ENCODE measurements around the gene TMEM250.

The TMEM250 gene

GRCh38 chr9:136131629-136132511 lies 13.2 kb upstream of the TMEM250 start:
- DNase-seq, result no peak

GRCh38 chr9:136129176-136129575 lies 10.5 kb upstream of the TMEM250 start:
- DNase-seq, result no peak

- DNase-seq, result no peak
Observed at GRCh38 chr9:136128436-136128835, 9.8 kb upstream of the TMEM250 start.

- DNase-seq, result no peak
Observed at GRCh38 chr9:136127313-136127712, 8.6 kb upstream of the TMEM250 start.

GRCh38 chr9:136124976-136125692 lies 6.5 kb upstream of the TMEM250 start:
- no peak for DNase-seq

- DNase-seq, result peak; percentile 46 to 64
Observed at GRCh38 chr9:136122425-136123383, 4.0 kb upstream of the TMEM250 start.

- no peak for DNase-seq
Observed at GRCh38 chr9:136121801-136122200, 3.1 kb upstream of the TMEM250 start.

GRCh38 chr9:136120438-136120844 lies 1.8 kb upstream of the TMEM250 start:
- DNase-seq, result no peak

- DNase-seq, result no peak
Observed at GRCh38 chr9:136119883-136120393, 1.3 kb upstream of the TMEM250 start.

GRCh38 chr9:136119061-136119882 lies 597 bp upstream of the TMEM250 start:
- no peak for DNase-seq

GRCh38 chr9:136117916-136118319 lies 757 bp downstream of the TMEM250 start:
- DNase-seq, result no peak

GRCh38 chr9:136117291-136117915 lies 1.3 kb downstream of the TMEM250 start:
- DNase-seq, result no peak

- DNase-seq, result no peak
Observed at GRCh38 chr9:136116360-136117098, 2.1 kb downstream of the TMEM250 start.

GRCh38 chr9:136115641-136116359 lies 2.9 kb downstream of the TMEM250 start:
- DNase-seq, result no peak

- DNase-seq, result no peak
Observed at GRCh38 chr9:136115206-136115605, 3.5 kb downstream of the TMEM250 start.

- no peak for DNase-seq
Observed at GRCh38 chr9:136114610-136115009, 4.1 kb downstream of the TMEM250 start.

- DNase-seq, result no peak
Observed at GRCh38 chr9:136112541-136112940, 6.1 kb downstream of the TMEM250 start.

GRCh38 chr9:136111910-136112309 lies 6.8 kb downstream of the TMEM250 start:
- no peak for DNase-seq

GRCh38 chr9:136111190-136111589 lies 7.5 kb downstream of the TMEM250 start:
- DNase-seq, result no peak

All from SHP77 (cell line).